ENCODE results near the gene CMTM5. TPM values are rescaled to one million over a fixed set of nuclear protein-coding genes. Genes with fewer than 3 reads are reported as not detected.

The CMTM5 gene
- total RNA-seq, 4 donors from 2014 or later, result 0.64 to 1.1 TPM; not detected in 2

- no peak overlapping the region for H3K27ac ChIP-seq
- H3K9me3 ChIP-seq, result no peaks in the 10 kb centered on the region
- 81 to 88% methylated on average over 5 to 15 of the region's 16 CpGs for WGBS, 2 donors (ENCODE audit: low coverage in 1 of 2)
- TF ChIP-seq EP300 (IDR thresholded peaks at IDR 0.05; ENCODE audit: low read depth) (no peak), CTCF (IDR thresholded peaks at IDR 0.05) (no peak), POLR2A (IDR thresholded peaks at IDR 0.05) (no peak), POLR2AphosphoS5 (IDR thresholded peaks at IDR 0.05) (no peak)
- intact Hi-C loops (cut with DNase I; ENCODE audit: low total_unique reads), result no loop called here
- H3K4me3 ChIP-seq, result no peak overlapping the region
- DNase-seq, result no peak
- H3K4me1 ChIP-seq, result no peaks in the 10 kb centered on the region
- no peaks in the 10 kb centered on the region for H3K36me3 ChIP-seq
- in situ Hi-C loops (cut with MboI; ENCODE audit: low pct_ligation_motif_present in 1 of 4, low pct_unique_long_range_greater_than_20kb in 1 of 4, low sequenced_read_pairs in 3 of 4), result no loop called here
- no peaks in the 10 kb centered on the region for H3K27me3 ChIP-seq
These were observed 36.8 kb downstream of the CMTM5 start for GRCh38 chr14:23413681-23414080.

GRCh38 chr14:23414254-23414653 lies 37.4 kb downstream of the CMTM5 start:
- 52% methylated on average over 3 of the region's 3 CpGs; no CpG with 5 or more reads in 1 of the 2 donors for WGBS, 2 donors (ENCODE audit: low coverage in 1 of 2)
- in situ Hi-C loops (cut with MboI; ENCODE audit: low pct_ligation_motif_present in 1 of 4, low pct_unique_long_range_greater_than_20kb in 1 of 4, low sequenced_read_pairs in 3 of 4), result no loop called here
- Histone ChIP-seq H3K27me3 (no peaks in the 10 kb centered on the region), H3K4me1 (no peaks in the 10 kb centered on the region), H3K27ac (no peak overlapping the region), H3K4me3 (no peak overlapping the region), H3K36me3 (no peaks in the 10 kb centered on the region), H3K9me3 (no peaks in the 10 kb centered on the region)
- intact Hi-C loops (cut with DNase I; ENCODE audit: low total_unique reads), result no loop called here
- no peak for TF ChIP-seq POLR2AphosphoS5 (IDR thresholded peaks at IDR 0.05)
- no peak for TF ChIP-seq EP300 (IDR thresholded peaks at IDR 0.05; ENCODE audit: low read depth)
- TF ChIP-seq CTCF (IDR thresholded peaks at IDR 0.05), result no peak
- TF ChIP-seq POLR2A (IDR thresholded peaks at IDR 0.05), result no peak
- DNase-seq, result no peak

- intact Hi-C loops (cut with DNase I; ENCODE audit: low total_unique reads) (no loop called here), in situ Hi-C loops (cut with MboI; ENCODE audit: low pct_ligation_motif_present in 1 of 4, low pct_unique_long_range_greater_than_20kb in 1 of 4, low sequenced_read_pairs in 3 of 4) (no loop called here)
- WGBS, 2 donors (ENCODE audit: low coverage in 1 of 2), result 85 to 96% methylated on average over 4 to 39 of the region's 39 CpGs
- Histone ChIP-seq H3K4me3 (no peak overlapping the region), H3K36me3 (no peaks in the 10 kb centered on the region), H3K4me1 (no peaks in the 10 kb centered on the region), H3K27me3 (no peaks in the 10 kb centered on the region), H3K9me3 (no peaks in the 10 kb centered on the region), H3K27ac (no peak overlapping the region)
- DNase-seq, result no peak
- no peak for TF ChIP-seq EP300 (IDR thresholded peaks at IDR 0.05; ENCODE audit: low read depth)
- no peak for TF ChIP-seq CTCF (IDR thresholded peaks at IDR 0.05)
- no peak for TF ChIP-seq POLR2AphosphoS5 (IDR thresholded peaks at IDR 0.05)
- no peak for TF ChIP-seq POLR2A (IDR thresholded peaks at IDR 0.05)
These were observed 38.3 kb downstream of the CMTM5 start for GRCh38 chr14:23414906-23415820.

- Histone ChIP-seq H3K4me1 (no peaks in the 10 kb centered on the region), H3K9me3 (no peaks in the 10 kb centered on the region), H3K36me3 (no peaks in the 10 kb centered on the region), H3K4me3 (no peak overlapping the region), H3K27me3 (no peaks in the 10 kb centered on the region), H3K27ac (no peak overlapping the region)
- in situ Hi-C loops (cut with MboI; ENCODE audit: low pct_ligation_motif_present in 1 of 4, low pct_unique_long_range_greater_than_20kb in 1 of 4, low sequenced_read_pairs in 3 of 4), result no loop called here
- 40 to 79% methylated on average over 1 to 21 of the region's 21 CpGs for WGBS, 2 donors (ENCODE audit: low coverage in 1 of 2)
- DNase-seq, result no peak
- TF ChIP-seq CTCF (IDR thresholded peaks at IDR 0.05) (no peak), POLR2AphosphoS5 (IDR thresholded peaks at IDR 0.05) (no peak), EP300 (IDR thresholded peaks at IDR 0.05; ENCODE audit: low read depth) (no peak), POLR2A (IDR thresholded peaks at IDR 0.05) (no peak)
- intact Hi-C loops (cut with DNase I; ENCODE audit: low total_unique reads), result no loop called here
These were observed 39.3 kb downstream of the CMTM5 start for GRCh38 chr14:23415821-23416778.

Measured in transverse colon (tissue), 4 donors.